NCI-H1694 (cell line): ENCODE measurements around the gene C2orf81.
A peak's percentile ranks its signal among the peaks of the same experiment; 100 is the strongest.

ENCODE experiments used
- DNase-seq: peaks from one replicate; lab custom pipeline; 2025; lab: John Stamatoyannopoulos, UW

Gene C2orf81

GRCh38 chr2:74390606-74391005, 30.8 kb downstream of the C2orf81 start:
- DNase-seq: no peak

GRCh38 chr2:74387346-74387745, 34.1 kb downstream of the C2orf81 start:
- no peak for DNase-seq

GRCh38 chr2:74385396-74385795, 36.0 kb downstream of the C2orf81 start:
- no peak for DNase-seq

GRCh38 chr2:74384051-74384450, 37.4 kb downstream of the C2orf81 start:
- no peak for DNase-seq

GRCh38 chr2:74383254-74383653, 38.2 kb downstream of the C2orf81 start:
- DNase-seq: no peak

GRCh38 chr2:74381751-74382150, 39.7 kb downstream of the C2orf81 start:
- no peak for DNase-seq

- DNase-seq: no peak
Measured at GRCh38 chr2:74379851-74380789, 41.3 kb downstream of the C2orf81 start, which contains the start of gene DCTN1. Gene DCTN1 (minus strand): TSS chr2:74380311. CDS start chr2:74380037, 274 bp downstream.

GRCh38 chr2:74378007-74378406, 43.4 kb downstream of the C2orf81 start:
- DNase-seq: no peak

GRCh38 chr2:74375838-74376237, 45.6 kb downstream of the C2orf81 start:
- DNase-seq: no peak

- DNase-seq: peak; percentile 89
Measured at GRCh38 chr2:74374509-74375205, 46.8 kb downstream of the C2orf81 start.

- no peak for DNase-seq
Measured at GRCh38 chr2:74373985-74374384, 47.4 kb downstream of the C2orf81 start.

GRCh38 chr2:74373221-74373676, 48.2 kb downstream of the C2orf81 start:
- no peak for DNase-seq

GRCh38 chr2:74372674-74373073, 48.7 kb downstream of the C2orf81 start:
- DNase-seq: no peak

GRCh38 chr2:74371421-74371820, 50.0 kb downstream of the C2orf81 start:
- no peak for DNase-seq

GRCh38 chr2:74369976-74370375, 51.4 kb downstream of the C2orf81 start:
- no peak for DNase-seq

- no peak for DNase-seq
Measured at GRCh38 chr2:74368499-74368898, 52.9 kb downstream of the C2orf81 start.

- no peak for DNase-seq
Measured at GRCh38 chr2:74367789-74368188, 53.6 kb downstream of the C2orf81 start.

GRCh38 chr2:74366036-74366435, 55.4 kb downstream of the C2orf81 start:
- DNase-seq: no peak

GRCh38 chr2:74364533-74365505, 56.6 kb downstream of the C2orf81 start:
- DNase-seq: no peak
